ENCODE measurements around the gene TACR2.

- TF ChIP-seq EP300 (IDR thresholded peaks at IDR 0.05; ENCODE audit: low read depth), result no peak
- TF ChIP-seq POLR2A (IDR thresholded peaks at IDR 0.05), result no peak
- no peak for TF ChIP-seq CTCF (IDR thresholded peaks at IDR 0.05)
These were observed 4.4 kb downstream of the TACR2 start for GRCh38 chr10:69412232-69412790.

All from transverse colon (tissue), 3 donors.